Lower leg skin (tissue), 3 donors: Measurements from ENCODE around the gene TUBA8.

Experiments
- CTCF ChIP-seq, 3 donors: fragments of 450-650 bp; IDR thresholded peaks; one replicate each; pipeline ENCODE4 v1.5.1; 2016; ENCODE audit warnings: antibody characterized with exemption in 3 of 3, mild to moderate bottlenecking in 3 of 3, moderate library complexity in 2 of 3
- POLR2A ChIP-seq, 2 donors: fragments of 450-650 bp; IDR thresholded peaks; one replicate each; pipeline ENCODE4 v1.6.1; 2016 to 2017; ENCODE audit warnings: antibody characterized with exemption in 2 of 2, mild to moderate bottlenecking in 1 of 2, moderate library complexity in 1 of 2

- TF ChIP-seq CTCF (IDR thresholded peaks at IDR 0.05) (no peak), POLR2A (IDR thresholded peaks at IDR 0.05) (no peak)
Measured at GRCh38 chr22:18119409-18120110, 9.0 kb downstream of the TUBA8 start.
